HCT116 (cell line): Measurements from ENCODE around the gene RPUSD2. TPM values are rescaled to one million over a fixed set of nuclear protein-coding genes. Genes with fewer than 3 reads are reported as not detected.

Experiments used
- ATAC-seq: fragments of 200-7000 bp; cut with Tn5 transposase; 2 replicates; pipeline ENCODE4 v1.9.1; 2020; ENCODE audit warnings: mild to moderate bottlenecking, moderate library complexity
- BruUV-seq: library from RNA; stranded (reverse); fragments of 400-500 nt; replicated peaks from 2 replicates; lab custom pipeline; 2021; lab: Mats Ljungman, UMichigan
- CTCF ChIA-PET: fragments of 300-600 bp; sonication (Branson Sonifier 250); formaldehyde crosslinking; loops from one replicate; lab custom pipeline; 2021; ENCODE audit warnings: antibody characterized with exemption; lab: Charles Lee
- POLR2A ChIA-PET: fragments of 300-600, 350-600 bp; sonication (Branson Sonifier 250); formaldehyde crosslinking; loops from one replicate; lab custom pipeline; 2021; ENCODE audit warnings: antibody characterized with exemption; lab: Charles Lee
- RAD21 ChIA-PET, 2 experiments: fragments of 300-600 bp; sonication (Branson Sonifier 250); formaldehyde crosslinking; loops; one replicate each; lab custom pipeline; 2023; ENCODE audit warnings: low total read pairs in 2 of 2; ENCODE audit not compliant: uncharacterized antibody in 2 of 2, unreplicated experiment in 2 of 2, low non-redundant PET in 1 of 2; lab: Charles Lee
- DNase-seq: peaks from one replicate; pipeline ENCODE4 v3.0.0-alpha.2; 2010; ENCODE audit warnings: low read depth, low spot score
- H2AFZ ChIP-seq: fragments of 200-600 bp; shearing (Covaris generic), sonication (generic); 2 replicates; pipeline ENCODE4 v1.6.1; 2017; ENCODE audit warnings: low read depth, mixed run types, mixed read lengths, antibody characterized with exemption, low read length; ENCODE audit not compliant: poor library complexity, severe bottlenecking
- H3K27ac ChIP-seq: 2 replicates; pipeline ENCODE4 v1.5.1; 2012; ENCODE audit warnings: low read depth, low read length
- H3K27me3 ChIP-seq: fragments of 200-600 bp; sonication (generic); 2 replicates; pipeline ENCODE4 v1.6.1; 2016; ENCODE audit warnings: mixed run types, low read length, mixed read lengths; ENCODE audit not compliant: insufficient read depth
- H3K36me3 ChIP-seq, 2 experiments: fragments of 200-500 bp in 1 of 2; fragments of 200-600 bp in 1 of 2; sonication (Bioruptor generic) in 1 of 2; sonication (generic) in 1 of 2; 2 replicates each; pipeline versions ENCODE4 v1.5.1 to v1.6.1; 2014 to 2016; ENCODE audit warnings: low read length in 2 of 2, inconsistent platforms in 1 of 2, mixed read lengths in 1 of 2, mixed run types in 1 of 2; ENCODE audit not compliant: insufficient read depth in 2 of 2, control insufficient read depth in 1 of 2
- H3K4me1 ChIP-seq, 2 experiments: fragments of 200-600 bp in 1 of 2; sonication (generic) in 1 of 2; 2 replicates each; pipeline versions ENCODE4 v1.5.1 to v1.6.1; 2012 to 2017; ENCODE audit warnings: low read length in 2 of 2, inconsistent platforms in 1 of 2, mild to moderate bottlenecking in 1 of 2, mixed read lengths in 1 of 2, mixed run types in 1 of 2, moderate library complexity in 1 of 2; ENCODE audit not compliant: insufficient read depth in 2 of 2, control insufficient read depth in 1 of 2
- H3K4me2 ChIP-seq: fragments of 200-600 bp; sonication (generic); 2 replicates; pipeline ENCODE4 v1.6.1; 2017; ENCODE audit warnings: mixed run types, low read length, mixed read lengths
- H3K4me3 ChIP-seq, 2 experiments: fragments of 200-600 bp in 1 of 2; sonication (generic) in 1 of 2; replicated peaks in 1 of 2; 2 replicates each; pipeline ENCODE4 v1.5.1; 2011 to 2016; ENCODE audit warnings: low read length in 2 of 2, control low read depth in 1 of 2, low read depth in 1 of 2, mild to moderate bottlenecking in 1 of 2, mixed read lengths in 1 of 2, mixed run types in 1 of 2
- H3K79me2 ChIP-seq: fragments of 200-600 bp; sonication (generic); 2 replicates; pipeline ENCODE4 v1.6.1; 2017; ENCODE audit warnings: mild to moderate bottlenecking, mixed run types, low read length, moderate library complexity, mixed read lengths; ENCODE audit not compliant: insufficient read depth
- H3K9ac ChIP-seq: fragments of 200-600 bp; sonication (generic); 2 replicates; pipeline ENCODE4 v1.6.1; 2016; ENCODE audit warnings: low read length, mixed read lengths
- H3K9me2 ChIP-seq: fragments of 200-600 bp; sonication (generic), shearing (Covaris generic); 2 replicates; pipeline ENCODE4 v1.6.1; 2017; ENCODE audit warnings: mixed run types, mild to moderate bottlenecking, moderate library complexity; ENCODE audit not compliant: insufficient read depth
- H3K9me3 ChIP-seq, 2 experiments: fragments of 200-500 bp in 1 of 2; fragments of 200-600 bp in 1 of 2; sonication (Bioruptor generic) in 1 of 2; sonication (generic) in 1 of 2; 2 replicates each; pipeline ENCODE4 v1.6.1; 2014 to 2017; ENCODE audit warnings: low read length in 2 of 2, mixed read lengths in 2 of 2, inconsistent platforms in 1 of 2, low read depth in 1 of 2, mild to moderate bottlenecking in 1 of 2, mixed run types in 1 of 2, moderate library complexity in 1 of 2; ENCODE audit not compliant: control insufficient read depth in 1 of 2, insufficient read depth in 1 of 2
- H4K20me1 ChIP-seq: fragments of 200-600 bp; sonication (generic), shearing (Covaris generic); 2 replicates; pipeline ENCODE4 v1.6.1; 2017; ENCODE audit warnings: mixed run types, mild to moderate bottlenecking, moderate library complexity; ENCODE audit not compliant: insufficient read depth
- CTCF ChIP-seq, 3 experiments: fragments of 200-600 bp in 1 of 3; sonication (generic) in 1 of 3; IDR thresholded peaks in 2 of 3; conservative IDR thresholded peaks in 1 of 3; 2 replicates each; pipeline ENCODE4 v1.5.1; 2012 to 2017; ENCODE audit warnings: low read depth in 2 of 3, low read length in 2 of 3, antibody characterized with exemption in 1 of 3, borderline replicate concordance in 1 of 3, control low read depth in 1 of 3, mild to moderate bottlenecking in 1 of 3, mixed read lengths in 1 of 3, mixed run types in 1 of 3, moderate library complexity in 1 of 3; ENCODE audit not compliant: insufficient read depth in 1 of 3
- ELF1 ChIP-seq: IDR thresholded peaks from 2 replicates; pipeline ENCODE4 v1.6.1; 2012; ENCODE audit warnings: low read depth, borderline replicate concordance
- FOSL1 ChIP-seq: IDR thresholded peaks from 2 replicates; pipeline ENCODE4 v1.6.1; 2012; ENCODE audit warnings: low read depth
- JUND ChIP-seq: IDR thresholded peaks from 2 replicates; pipeline ENCODE4 v1.6.1; 2012
- POLR2AphosphoS5 ChIP-seq: IDR thresholded peaks from 2 replicates; pipeline ENCODE4 v1.6.1; 2011; ENCODE audit warnings: mild to moderate bottlenecking, low read depth, low read length, moderate library complexity
- RAD21 ChIP-seq: IDR thresholded peaks from 2 replicates; pipeline ENCODE4 v1.6.1; 2012; ENCODE audit warnings: low read depth, mild to moderate bottlenecking
- SIN3A ChIP-seq: IDR thresholded peaks from 2 replicates; pipeline ENCODE4 v1.6.1; 2012; ENCODE audit warnings: low read depth
- SP1 ChIP-seq: IDR thresholded peaks from 2 replicates; pipeline ENCODE4 v1.6.1; 2012; ENCODE audit warnings: low read depth
- SRF ChIP-seq: IDR thresholded peaks from 2 replicates; pipeline ENCODE4 v1.6.1; 2012; ENCODE audit warnings: low read depth
- intact Hi-C: fragments of 100-400 bp; cut with micrococcal nuclease; formaldehyde crosslinking; loops from 2 replicates; pipeline ENCODE4 v1.10.0; 2022
- total RNA-seq: library from RNA; stranded (reverse); gene quantifications from one replicate; pipeline ENCODE4 v1.2.1, GENCODE V29; 2021; ENCODE audit not compliant: unreplicated experiment

The RPUSD2 gene
- total RNA-seq, 1 experiment from 2014 or later: 22.5 TPM

DNA sequence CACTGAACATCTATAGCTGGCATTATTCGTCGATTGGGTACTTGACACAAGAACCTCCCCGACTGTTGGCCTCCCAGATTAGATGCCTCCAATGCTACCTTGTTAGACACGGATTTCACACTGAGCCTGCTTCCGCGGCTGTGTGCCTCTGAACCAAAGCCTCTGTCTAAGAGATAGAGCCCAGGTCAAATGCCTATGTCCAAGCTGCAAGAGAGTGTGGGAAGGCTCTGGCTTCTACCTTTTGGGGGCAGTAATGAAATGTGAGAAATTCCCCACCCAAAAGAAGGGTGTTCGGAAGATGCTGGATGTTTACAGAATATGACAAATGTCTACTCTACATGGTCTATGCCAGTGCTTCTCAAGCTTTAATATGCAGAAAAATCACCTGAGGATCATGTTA is 2.0 kb upstream of the RPUSD2 start:
- Histone ChIP-seq H3K79me2 (peaks cover 38% of the 10 kb centered on the region), H3K9me2 (no peaks in the 10 kb centered on the region), H4K20me1 (no peaks in the 10 kb centered on the region), H3K9ac (no peak overlapping the region), H3K27ac (no peak overlapping the region), H3K4me3 (no peak overlapping the region), H2AFZ (peak overlapping the region; percentile 96), H3K9me3 (no peaks in the 10 kb centered on the region), H3K27me3 (no peaks in the 10 kb centered on the region), H3K4me2 (peak overlapping the region; percentile 48), H3K4me1 (peaks cover 10 to 43% of the 10 kb centered on the region in 2 experiments; a peak in 3 of 4 replicates), H3K36me3 (peaks cover 4 to 8% of the 10 kb centered on the region in 2 experiments; a peak in 3 of 4 replicates)
- DNase-seq (peak; percentile 29), ATAC-seq (peak; percentile 21)
- ChIA-PET POLR2A (interaction anchor here (0.9 kb wide), 1 partner anchor 17 kb away, joined by 3 read pairs; no protein-coding TSS in a partner anchor), CTCF (interaction anchor here (1.2 kb wide), 3 partner anchors 10 to 23 kb away, joined by 3 to 4 read pairs (median 3); no protein-coding TSS in a partner anchor), RAD21 (no interaction called here)
- intact Hi-C loops: loop anchor here (1.0 kb wide), 1 partner anchor 215 kb away; no protein-coding TSS in a partner anchor
- no peak for TF ChIP-seq POLR2AphosphoS5
- TF ChIP-seq SRF: no peak
- no peak for TF ChIP-seq SIN3A
- peak; percentile 60 for TF ChIP-seq RAD21
- TF ChIP-seq JUND: no peak
- TF ChIP-seq ELF1: no peak
- TF ChIP-seq SP1: no peak
- TF ChIP-seq CTCF (IDR thresholded peaks at IDR 0.05 in 2 of 3, conservative IDR thresholded peaks at IDR 0.05 in 1 of 3; ENCODE audit: borderline replicate concordance in 1 of 3, insufficient read depth in 1 of 3, low read depth in 2 of 3, low read length in 2 of 3): peak; percentile 43 to 69 (median 63); a peak in 5 of 6 replicates
- no peak for TF ChIP-seq FOSL1
- BruUV-seq: no TSS peak
